ENCODE results near the gene FCGR3A.
A peak's percentile ranks its signal among the peaks of the same experiment; 100 is the strongest.

Gene FCGR3A

DNA sequence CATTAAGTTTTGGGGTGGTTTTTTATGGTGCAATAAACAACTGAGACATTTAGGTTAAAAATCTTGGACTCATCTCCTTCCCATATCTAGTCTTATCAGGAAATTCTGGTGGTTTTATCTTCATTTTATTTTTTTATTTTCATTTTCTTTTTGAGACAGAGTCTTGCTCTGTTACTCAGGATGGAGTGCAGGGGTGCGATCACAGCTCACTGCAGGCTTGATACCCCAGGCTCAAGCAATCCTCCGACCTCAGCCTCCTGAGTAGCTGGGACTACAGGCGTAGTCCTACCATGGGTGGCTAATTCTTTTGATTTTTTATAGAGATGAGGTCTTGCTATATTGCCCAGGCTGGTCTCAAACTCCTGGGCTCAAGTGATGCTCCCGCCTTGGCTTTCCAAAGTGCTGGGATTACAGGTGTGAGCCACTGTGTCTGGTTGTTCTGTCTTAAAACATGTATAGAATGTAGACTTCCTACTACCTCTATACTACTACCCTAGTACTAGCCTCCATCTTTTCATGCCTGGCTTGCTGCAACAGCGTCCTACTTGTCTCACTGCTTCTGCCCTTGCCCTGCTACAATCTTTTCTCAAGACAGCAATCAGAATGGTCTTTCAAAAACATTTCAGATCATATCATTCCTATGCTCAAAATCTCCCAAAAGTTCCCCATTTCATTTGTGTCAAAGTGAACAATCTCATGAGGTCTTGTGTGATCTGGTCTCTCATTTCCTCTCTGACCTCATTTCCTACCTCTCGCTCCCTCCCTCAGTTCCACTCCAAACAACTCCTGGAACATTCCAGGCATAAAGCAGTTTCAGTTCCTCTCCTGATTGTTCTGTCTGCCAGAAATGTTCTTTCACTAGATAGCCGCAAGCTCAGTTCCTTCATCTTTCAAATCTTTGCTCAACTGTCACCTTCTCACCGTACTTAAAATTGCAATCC is 50.2 kb downstream of the FCGR3A start:
- Histone ChIP-seq H3K27me3 (ENCODE audit: control insufficient read depth, low read length) (peaks cover 20% of the 10 kb centered on the region), H3K4me2 (ENCODE audit: low read length) (peak overlapping the region; percentile 13; the same call in 1 of the 2 replicates)
- TF ChIP-seq, protein P1, sequence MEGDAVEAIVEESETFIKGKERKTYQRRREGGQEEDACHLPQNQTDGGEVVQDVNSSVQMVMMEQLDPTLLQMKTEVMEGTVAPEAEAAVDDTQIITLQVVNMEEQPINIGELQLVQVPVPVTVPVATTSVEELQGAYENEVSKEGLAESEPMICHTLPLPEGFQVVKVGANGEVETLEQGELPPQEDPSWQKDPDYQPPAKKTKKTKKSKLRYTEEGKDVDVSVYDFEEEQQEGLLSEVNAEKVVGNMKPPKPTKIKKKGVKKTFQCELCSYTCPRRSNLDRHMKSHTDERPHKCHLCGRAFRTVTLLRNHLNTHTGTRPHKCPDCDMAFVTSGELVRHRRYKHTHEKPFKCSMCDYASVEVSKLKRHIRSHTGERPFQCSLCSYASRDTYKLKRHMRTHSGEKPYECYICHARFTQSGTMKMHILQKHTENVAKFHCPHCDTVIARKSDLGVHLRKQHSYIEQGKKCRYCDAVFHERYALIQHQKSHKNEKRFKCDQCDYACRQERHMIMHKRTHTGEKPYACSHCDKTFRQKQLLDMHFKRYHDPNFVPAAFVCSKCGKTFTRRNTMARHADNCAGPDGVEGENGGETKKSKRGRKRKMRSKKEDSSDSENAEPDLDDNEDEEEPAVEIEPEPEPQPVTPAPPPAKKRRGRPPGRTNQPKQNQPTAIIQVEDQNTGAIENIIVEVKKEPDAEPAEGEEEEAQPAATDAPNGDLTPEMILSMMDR (IDR thresholded peaks at IDR 0.05; ENCODE audit: low read depth, low read length, poor library complexity, severe bottlenecking): no peak
- no peak for TF ChIP-seq EZH2phosphoT487 (IDR thresholded peaks at IDR 0.05; ENCODE audit: borderline replicate concordance, low read length)

DNA sequence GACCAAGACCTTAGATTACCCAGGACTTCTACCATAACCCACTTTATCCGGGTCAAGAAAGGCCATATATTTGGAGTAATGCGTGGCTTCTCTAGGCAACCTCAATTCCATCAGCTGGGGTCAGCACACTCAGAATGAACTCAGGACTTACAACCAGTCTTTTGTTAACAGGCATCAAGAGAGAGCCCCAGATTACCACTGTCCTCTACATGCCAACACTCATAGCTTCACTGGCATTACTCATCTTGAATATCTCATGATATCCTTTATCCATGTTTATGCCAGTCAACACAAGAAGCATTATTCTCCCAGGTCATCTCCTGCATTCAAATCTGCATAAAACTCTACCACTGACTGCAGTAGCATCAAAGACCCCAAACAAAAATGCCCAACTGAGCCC is 51.0 kb downstream of the FCGR3A start:
- H3K4me2 ChIP-seq (ENCODE audit: low read length): no peak overlapping the region
- H3F3A ChIP-seq (ENCODE audit: control insufficient read depth, insufficient read depth): no peaks in the 10 kb centered on the region

More for the DNA sequence above, 50.2 kb downstream of the FCGR3A start:
- H3K4me1 ChIP-seq (ENCODE audit: control insufficient read depth, low read length): peaks cover 6% of the 10 kb centered on the region; the same call in 1 of the 2 replicates
- H3K36me3 ChIP-seq (ENCODE audit: control insufficient read depth, low read length): no peaks in the 10 kb centered on the region
- H3K27ac ChIP-seq (ENCODE audit: low read depth, low read length): no peak overlapping the region
- H3K9me2 ChIP-seq (replicated peaks; ENCODE audit: control insufficient read depth, low read length): no peaks in the 10 kb centered on the region
- H4K20me1 ChIP-seq (ENCODE audit: control insufficient read depth, insufficient read depth, low read depth, low read length): no peaks in the 10 kb centered on the region
- no peaks in the 10 kb centered on the region for H3F3A ChIP-seq (ENCODE audit: control insufficient read depth, insufficient read depth)
- H3K79me2 ChIP-seq (ENCODE audit: control insufficient read depth, low read length): no peaks in the 10 kb centered on the region
- no peak overlapping the region for H3K4me3 ChIP-seq (ENCODE audit: low read length)
- no peaks in the 10 kb centered on the region for H3K9me3 ChIP-seq (ENCODE audit: control insufficient read depth, insufficient read depth, low read length)

DNA sequence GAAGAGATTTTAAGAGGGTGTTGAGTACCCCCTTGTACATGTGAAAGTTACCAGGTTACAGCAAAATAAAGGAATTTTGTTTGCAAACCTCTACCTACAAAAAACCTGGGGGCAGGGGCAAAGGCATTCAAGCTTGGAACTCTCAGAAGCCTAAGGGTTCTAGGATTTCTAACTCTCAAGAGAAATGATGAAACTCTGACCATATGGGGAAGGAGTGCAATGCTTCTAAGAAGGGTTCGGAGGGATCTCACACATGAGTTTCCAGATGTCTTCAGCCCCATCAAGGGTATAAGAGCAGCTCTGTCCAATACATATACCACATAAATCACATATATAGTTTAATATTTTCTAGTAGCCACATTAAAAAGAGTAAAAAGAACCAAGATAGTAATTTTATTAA is 51.7 kb downstream of the FCGR3A start:
- H4K20me1 ChIP-seq (ENCODE audit: control insufficient read depth, insufficient read depth, low read depth, low read length): no peaks in the 10 kb centered on the region
- TF ChIP-seq, protein P1 (IDR thresholded peaks at IDR 0.05; ENCODE audit: low read depth, low read length, poor library complexity, severe bottlenecking): no peak
- TF ChIP-seq EZH2phosphoT487 (IDR thresholded peaks at IDR 0.05; ENCODE audit: borderline replicate concordance, low read length): no peak
- H3K9me2 ChIP-seq (replicated peaks; ENCODE audit: control insufficient read depth, low read length): no peaks in the 10 kb centered on the region
- no peak overlapping the region for H3K4me2 ChIP-seq (ENCODE audit: low read length)
- H3K36me3 ChIP-seq (ENCODE audit: control insufficient read depth, low read length): no peaks in the 10 kb centered on the region
- H3K27me3 ChIP-seq (ENCODE audit: control insufficient read depth, low read length): peaks cover 21% of the 10 kb centered on the region
- H3K4me1 ChIP-seq (ENCODE audit: control insufficient read depth, low read length): peaks cover 6% of the 10 kb centered on the region; the same call in 1 of the 2 replicates
- H3K27ac ChIP-seq (ENCODE audit: low read depth, low read length): no peak overlapping the region
- no peaks in the 10 kb centered on the region for H3F3A ChIP-seq (ENCODE audit: control insufficient read depth, insufficient read depth)
- H3K4me3 ChIP-seq (ENCODE audit: low read length): no peak overlapping the region
- no peaks in the 10 kb centered on the region for H3K79me2 ChIP-seq (ENCODE audit: control insufficient read depth, low read length)
- no peaks in the 10 kb centered on the region for H3K9me3 ChIP-seq (ENCODE audit: control insufficient read depth, insufficient read depth, low read length)

More for the DNA sequence above, 51.0 kb downstream of the FCGR3A start:
- no peaks in the 10 kb centered on the region for H3K9me3 ChIP-seq (ENCODE audit: control insufficient read depth, insufficient read depth, low read length)
- no peaks in the 10 kb centered on the region for H3K79me2 ChIP-seq (ENCODE audit: control insufficient read depth, low read length)
- H3K36me3 ChIP-seq (ENCODE audit: control insufficient read depth, low read length): no peaks in the 10 kb centered on the region
- no peaks in the 10 kb centered on the region for H4K20me1 ChIP-seq (ENCODE audit: control insufficient read depth, insufficient read depth, low read depth, low read length)
- no peak overlapping the region for H3K27ac ChIP-seq (ENCODE audit: low read depth, low read length)
- no peaks in the 10 kb centered on the region for H3K9me2 ChIP-seq (replicated peaks; ENCODE audit: control insufficient read depth, low read length)
- TF ChIP-seq EZH2phosphoT487 (IDR thresholded peaks at IDR 0.05; ENCODE audit: borderline replicate concordance, low read length): no peak
- TF ChIP-seq, protein P1 (IDR thresholded peaks at IDR 0.05; ENCODE audit: low read depth, low read length, poor library complexity, severe bottlenecking): no peak
- no peak overlapping the region for H3K4me3 ChIP-seq (ENCODE audit: low read length)
- H3K27me3 ChIP-seq (ENCODE audit: control insufficient read depth, low read length): peaks cover 20% of the 10 kb centered on the region
- H3K4me1 ChIP-seq (ENCODE audit: control insufficient read depth, low read length): peaks cover 6% of the 10 kb centered on the region; the same call in 1 of the 2 replicates

All from DOHH2 (cell line).